HepG2 (cell line): Measurements from ENCODE around the gene SPAG9. TPM values are rescaled to one million over a fixed set of nuclear protein-coding genes. Genes with fewer than 3 reads are reported as not detected.
A peak's percentile ranks its signal among the peaks of the same experiment; 100 is the strongest.

Experiments
- EED ChIP-seq: sonication (generic); formaldehyde crosslinking; IDR thresholded peaks from 2 replicates; pipeline ENCODE4 v1.5.0; 2020; ENCODE audit warnings: mild to moderate bottlenecking, missing genetic modification reagents
- MLLT10 ChIP-seq: sonication (generic); formaldehyde crosslinking; IDR thresholded peaks from 2 replicates; pipeline ENCODE4 v1.4.0; 2020; ENCODE audit warnings: missing genetic modification reagents
- NFKBIZ ChIP-seq: IDR thresholded peaks from 2 replicates; pipeline ENCODE4 v1.6.1; 2018; ENCODE audit warnings: missing genetic modification reagents, missing compliant biosample characterization
- PTBP1 ChIP-seq: fragments of 200-400 bp; formaldehyde crosslinking; IDR thresholded peaks from 2 replicates; pipeline ENCODE4 v1.6.1; 2018; ENCODE audit warnings: low read length, low read depth; ENCODE audit not compliant: poor library complexity, severe bottlenecking
- RFXANK ChIP-seq: IDR thresholded peaks from 2 replicates; pipeline ENCODE4 v1.6.1; 2016
- STAT5B ChIP-seq: sonication (generic); formaldehyde crosslinking; IDR thresholded peaks from 2 replicates; pipeline ENCODE4 v1.4.0; 2020; ENCODE audit warnings: missing genetic modification reagents
- TBP ChIP-seq: sonication (generic); formaldehyde crosslinking; IDR thresholded peaks from 2 replicates; pipeline ENCODE4 v1.5.0; 2020; ENCODE audit warnings: missing genetic modification reagents
- TCF7 ChIP-seq: sonication (generic); IDR thresholded peaks from 2 replicates; pipeline ENCODE4 v1.6.1; 2016; ENCODE audit warnings: antibody characterized with exemption, low read depth
- ZBTB7A ChIP-seq: sonication (generic); formaldehyde crosslinking; IDR thresholded peaks from 2 replicates; pipeline ENCODE4 v1.8.0; 2022; ENCODE audit warnings: mild to moderate bottlenecking, missing genetic modification reagents
- ZNF101 ChIP-seq: sonication (generic); formaldehyde crosslinking; IDR thresholded peaks from 2 replicates; pipeline ENCODE4 v1.4.0; 2020; ENCODE audit warnings: mild to moderate bottlenecking, low read depth, missing genetic modification reagents, borderline replicate concordance
- ZNF839 ChIP-seq: sonication (generic); formaldehyde crosslinking; IDR thresholded peaks from 2 replicates; pipeline ENCODE4 v1.4.0; 2020; ENCODE audit warnings: missing genetic modification reagents, mild to moderate bottlenecking, borderline replicate concordance
- ZSCAN12 ChIP-seq: sonication (generic); formaldehyde crosslinking; IDR thresholded peaks from 2 replicates; pipeline ENCODE4 v1.9.0; 2021; ENCODE audit warnings: mild to moderate bottlenecking, missing genetic modification reagents
- polyA plus RNA-seq, 8 experiments: library from polyadenylated mRNA; depleted of rRNA in 3 of 8; stranded (reverse) in 7 of 8; unstranded in 1 of 8; fragments of >200 nt; fragmentation: Illumina TruSeq in 4 of 8; extraction: Trizol in 4 of 8; gene quantifications; 2 replicates each; pipeline versions ENCODE4 v1.2.1 to v1.2.3, GENCODE V29; 2011 to 2016; ENCODE audit warnings: low read depth in 4 of 8, missing spikeins in 1 of 8, mixed read lengths in 1 of 8; ENCODE audit not compliant: insufficient read depth in 1 of 8
- total RNA-seq, 5 experiments: library from RNA; depleted of rRNA; stranded (reverse); fragments of >200 nt; fragmentation: Illumina TruSeq; extraction: Trizol; gene quantifications; 2 replicates each; pipeline ENCODE4 v1.2.3, GENCODE V29; 2016; ENCODE audit warnings: low read depth in 1 of 5
- TF ChIP-seq, protein P1 (sequence below): sonication (generic); formaldehyde crosslinking; IDR thresholded peaks from 2 replicates; pipeline ENCODE4 v1.4.0; 2020; ENCODE audit warnings: missing genetic modification reagents
- TF ChIP-seq, protein P2 (sequence below): sonication (generic); formaldehyde crosslinking; IDR thresholded peaks from 2 replicates; pipeline ENCODE4 v1.4.0; 2020; ENCODE audit warnings: mild to moderate bottlenecking, missing genetic modification reagents
- TF ChIP-seq, protein P3 (sequence below): sonication (generic); formaldehyde crosslinking; IDR thresholded peaks from one replicate; pipeline ENCODE4 v1.5.1; 2020; ENCODE audit warnings: mild to moderate bottlenecking, missing genetic modification reagents; ENCODE audit errors: not compliant biosample characterization
- TF ChIP-seq, protein P4 (sequence below): sonication (generic); formaldehyde crosslinking; IDR thresholded peaks from 2 replicates; pipeline ENCODE4 v1.5.1; 2020; ENCODE audit warnings: mild to moderate bottlenecking, moderate library complexity, missing genetic modification reagents

SPAG9 gene
- total and polyA plus RNA-seq, 2 of the 13 experiments (the other 11 are each of a cell fraction or from before 2014, with no cell fraction given): 43.2 to 78.6 TPM

DNA sequence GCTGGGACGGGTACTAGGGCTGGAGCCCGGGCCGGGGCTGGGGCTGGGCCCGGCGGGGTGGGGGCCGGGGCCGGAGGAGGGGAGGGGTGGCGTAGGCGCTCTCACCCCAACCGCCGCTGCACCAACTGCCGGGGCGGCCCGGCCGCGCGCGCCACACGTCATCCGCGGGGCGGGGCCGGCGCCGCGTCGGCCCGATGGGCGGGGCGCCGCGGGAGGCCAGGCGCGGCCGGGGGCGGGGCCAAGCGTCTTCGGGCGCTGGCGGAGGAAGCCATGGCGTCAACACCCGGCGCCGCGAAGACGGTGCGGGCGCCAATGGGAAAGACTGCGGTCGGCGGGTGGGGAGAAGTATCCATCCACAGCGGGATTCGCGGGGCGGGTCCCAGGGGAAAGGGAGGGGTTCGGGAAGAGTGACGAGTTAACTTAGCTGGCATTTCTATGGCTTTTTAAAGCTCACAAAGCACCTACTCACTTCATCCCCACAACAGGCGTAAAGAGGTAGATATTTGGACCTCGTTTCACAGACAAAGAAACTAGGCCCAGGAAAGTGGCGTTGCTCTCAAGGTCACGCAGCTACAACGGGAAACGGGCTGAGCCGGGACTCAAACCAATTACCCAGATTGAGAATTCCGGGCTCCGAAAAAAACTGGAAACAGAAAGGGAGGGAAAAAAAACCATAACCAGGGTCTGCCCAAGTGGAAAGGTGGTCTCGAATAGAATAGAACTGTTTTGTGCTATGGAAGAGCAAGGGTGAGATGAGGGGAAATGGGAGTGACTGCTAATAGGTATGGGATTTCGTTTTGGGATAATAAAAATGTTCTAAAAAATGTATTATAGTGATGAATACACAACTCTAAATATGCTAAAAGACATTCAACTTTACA lies at the start of gene SPAG9 (continued):
- TF ChIP-seq, protein P1, sequence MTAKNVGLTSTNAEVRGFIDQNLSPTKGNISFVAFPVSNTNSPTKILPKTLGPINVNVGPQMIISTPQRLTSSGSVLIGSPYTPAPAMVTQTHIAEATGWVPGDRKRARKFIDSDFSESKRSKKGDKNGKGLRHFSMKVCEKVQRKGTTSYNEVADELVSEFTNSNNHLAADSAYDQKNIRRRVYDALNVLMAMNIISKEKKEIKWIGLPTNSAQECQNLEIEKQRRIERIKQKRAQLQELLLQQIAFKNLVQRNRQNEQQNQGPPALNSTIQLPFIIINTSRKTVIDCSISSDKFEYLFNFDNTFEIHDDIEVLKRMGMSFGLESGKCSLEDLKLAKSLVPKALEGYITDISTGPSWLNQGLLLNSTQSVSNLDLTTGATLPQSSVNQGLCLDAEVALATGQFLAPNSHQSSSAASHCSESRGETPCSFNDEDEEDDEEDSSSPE (CRISPR knock-in tag): peak; percentile 86
- TF ChIP-seq ZNF839 (CRISPR knock-in tag) (no peak), EED (CRISPR knock-in tag) (no peak), RFXANK (CRISPR knock-in tag) (0 out of 2 replicates have a peak, but pooled peaks have one; percentile 5), NFKBIZ (no peak), TCF7 (no peak), TBP (CRISPR knock-in tag) (no peak), ZBTB7A (no peak), ZSCAN12 (CRISPR knock-in tag) (no peak), PTBP1 (no peak), MLLT10 (CRISPR knock-in tag) (no peak), ZNF101 (no peak), STAT5B (CRISPR knock-in tag) (no peak)
- TF ChIP-seq, protein P2, sequence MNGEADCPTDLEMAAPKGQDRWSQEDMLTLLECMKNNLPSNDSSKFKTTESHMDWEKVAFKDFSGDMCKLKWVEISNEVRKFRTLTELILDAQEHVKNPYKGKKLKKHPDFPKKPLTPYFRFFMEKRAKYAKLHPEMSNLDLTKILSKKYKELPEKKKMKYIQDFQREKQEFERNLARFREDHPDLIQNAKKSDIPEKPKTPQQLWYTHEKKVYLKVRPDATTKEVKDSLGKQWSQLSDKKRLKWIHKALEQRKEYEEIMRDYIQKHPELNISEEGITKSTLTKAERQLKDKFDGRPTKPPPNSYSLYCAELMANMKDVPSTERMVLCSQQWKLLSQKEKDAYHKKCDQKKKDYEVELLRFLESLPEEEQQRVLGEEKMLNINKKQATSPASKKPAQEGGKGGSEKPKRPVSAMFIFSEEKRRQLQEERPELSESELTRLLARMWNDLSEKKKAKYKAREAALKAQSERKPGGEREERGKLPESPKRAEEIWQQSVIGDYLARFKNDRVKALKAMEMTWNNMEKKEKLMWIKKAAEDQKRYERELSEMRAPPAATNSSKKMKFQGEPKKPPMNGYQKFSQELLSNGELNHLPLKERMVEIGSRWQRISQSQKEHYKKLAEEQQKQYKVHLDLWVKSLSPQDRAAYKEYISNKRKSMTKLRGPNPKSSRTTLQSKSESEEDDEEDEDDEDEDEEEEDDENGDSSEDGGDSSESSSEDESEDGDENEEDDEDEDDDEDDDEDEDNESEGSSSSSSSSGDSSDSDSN (CRISPR knock-in tag): no peak; the same call in 1 of the 2 replicates
- TF ChIP-seq, protein P3, sequence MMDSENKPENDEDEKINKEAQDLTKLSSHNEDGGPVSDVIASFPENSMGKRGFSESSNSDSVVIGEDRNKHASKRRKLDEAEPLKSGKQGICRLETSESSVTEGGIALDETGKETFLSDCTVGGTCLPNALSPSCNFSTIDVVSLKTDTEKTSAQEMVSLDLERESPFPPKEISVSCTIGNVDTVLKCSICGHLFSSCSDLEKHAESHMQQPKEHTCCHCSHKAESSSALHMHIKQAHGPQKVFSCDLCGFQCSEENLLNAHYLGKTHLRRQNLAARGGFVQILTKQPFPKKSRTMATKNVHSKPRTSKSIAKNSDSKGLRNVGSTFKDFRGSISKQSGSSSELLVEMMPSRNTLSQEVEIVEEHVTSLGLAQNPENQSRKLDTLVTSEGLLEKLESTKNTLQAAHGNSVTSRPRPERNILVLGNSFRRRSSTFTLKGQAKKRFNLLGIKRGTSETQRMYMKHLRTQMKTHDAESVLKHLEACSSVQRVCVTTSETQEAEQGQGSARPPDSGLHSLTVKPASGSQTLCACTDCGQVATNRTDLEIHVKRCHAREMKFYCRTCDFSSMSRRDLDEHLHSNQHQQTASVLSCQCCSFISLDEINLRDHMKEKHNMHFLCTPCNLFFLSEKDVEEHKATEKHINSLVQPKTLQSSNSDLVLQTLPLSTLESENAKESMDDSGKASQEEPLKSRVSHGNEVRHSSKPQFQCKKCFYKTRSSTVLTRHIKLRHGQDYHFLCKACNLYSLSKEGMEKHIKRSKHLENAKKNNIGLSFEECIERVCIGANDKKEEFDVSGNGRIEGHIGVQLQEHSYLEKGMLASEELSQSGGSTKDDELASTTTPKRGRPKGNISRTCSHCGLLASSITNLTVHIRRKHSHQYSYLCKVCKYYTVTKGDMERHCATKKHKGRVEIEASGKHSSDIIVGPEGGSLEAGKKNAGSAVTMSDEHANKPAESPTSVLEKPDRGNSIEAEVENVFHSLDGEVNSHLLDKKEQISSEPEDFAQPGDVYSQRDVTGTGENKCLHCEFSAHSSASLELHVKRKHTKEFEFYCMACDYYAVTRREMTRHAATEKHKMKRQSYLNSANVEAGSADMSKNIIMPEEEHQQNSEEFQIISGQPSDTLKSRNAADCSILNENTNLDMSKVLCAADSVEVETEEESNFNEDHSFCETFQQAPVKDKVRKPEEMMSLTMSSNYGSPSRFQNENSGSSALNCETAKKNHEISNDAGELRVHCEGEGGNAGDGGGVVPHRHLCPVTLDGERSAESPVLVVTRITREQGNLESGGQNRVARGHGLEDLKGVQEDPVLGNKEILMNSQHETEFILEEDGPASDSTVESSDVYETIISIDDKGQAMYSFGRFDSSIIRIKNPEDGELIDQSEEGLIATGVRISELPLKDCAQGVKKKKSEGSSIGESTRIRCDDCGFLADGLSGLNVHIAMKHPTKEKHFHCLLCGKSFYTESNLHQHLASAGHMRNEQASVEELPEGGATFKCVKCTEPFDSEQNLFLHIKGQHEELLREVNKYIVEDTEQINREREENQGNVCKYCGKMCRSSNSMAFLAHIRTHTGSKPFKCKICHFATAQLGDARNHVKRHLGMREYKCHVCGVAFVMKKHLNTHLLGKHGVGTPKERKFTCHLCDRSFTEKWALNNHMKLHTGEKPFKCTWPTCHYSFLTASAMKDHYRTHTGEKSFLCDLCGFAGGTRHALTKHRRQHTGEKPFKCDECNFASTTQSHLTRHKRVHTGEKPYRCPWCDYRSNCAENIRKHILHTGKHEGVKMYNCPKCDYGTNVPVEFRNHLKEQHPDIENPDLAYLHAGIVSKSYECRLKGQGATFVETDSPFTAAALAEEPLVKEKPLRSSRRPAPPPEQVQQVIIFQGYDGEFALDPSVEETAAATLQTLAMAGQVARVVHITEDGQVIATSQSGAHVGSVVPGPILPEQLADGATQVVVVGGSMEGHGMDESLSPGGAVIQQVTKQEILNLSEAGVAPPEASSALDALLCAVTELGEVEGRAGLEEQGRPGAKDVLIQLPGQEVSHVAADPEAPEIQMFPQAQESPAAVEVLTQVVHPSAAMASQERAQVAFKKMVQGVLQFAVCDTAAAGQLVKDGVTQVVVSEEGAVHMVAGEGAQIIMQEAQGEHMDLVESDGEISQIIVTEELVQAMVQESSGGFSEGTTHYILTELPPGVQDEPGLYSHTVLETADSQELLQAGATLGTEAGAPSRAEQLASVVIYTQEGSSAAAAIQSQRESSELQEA (CRISPR knock-in tag): no peak
- TF ChIP-seq, protein P4, sequence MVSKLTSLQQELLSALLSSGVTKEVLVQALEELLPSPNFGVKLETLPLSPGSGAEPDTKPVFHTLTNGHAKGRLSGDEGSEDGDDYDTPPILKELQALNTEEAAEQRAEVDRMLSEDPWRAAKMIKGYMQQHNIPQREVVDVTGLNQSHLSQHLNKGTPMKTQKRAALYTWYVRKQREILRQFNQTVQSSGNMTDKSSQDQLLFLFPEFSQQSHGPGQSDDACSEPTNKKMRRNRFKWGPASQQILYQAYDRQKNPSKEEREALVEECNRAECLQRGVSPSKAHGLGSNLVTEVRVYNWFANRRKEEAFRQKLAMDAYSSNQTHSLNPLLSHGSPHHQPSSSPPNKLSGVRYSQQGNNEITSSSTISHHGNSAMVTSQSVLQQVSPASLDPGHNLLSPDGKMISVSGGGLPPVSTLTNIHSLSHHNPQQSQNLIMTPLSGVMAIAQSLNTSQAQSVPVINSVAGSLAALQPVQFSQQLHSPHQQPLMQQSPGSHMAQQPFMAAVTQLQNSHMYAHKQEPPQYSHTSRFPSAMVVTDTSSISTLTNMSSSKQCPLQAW (CRISPR knock-in tag): no peak; the same call in none of the 2 replicates
